Testis (tissue), 3 donors: ENCODE measurements around the gene MAP2K4. TPM values are rescaled to one million over a fixed set of nuclear protein-coding genes. Genes with fewer than 3 reads are reported as not detected.
"Not testable (repeated sequence)": the region's sequence is repeated elsewhere in the genome, so short reads cannot be mapped to it uniquely, and the experiment has no call there.

Source experiments
- DNase-seq: peaks from one replicate; pipeline ENCODE4 v3.0.0-alpha.2; 2019
- H3K27ac ChIP-seq, 2 donors: fragments of 200-600 bp; sonication (generic); one replicate each; pipeline ENCODE4 v1.5.1; 2019
- H3K27me3 ChIP-seq: fragments of 200-600 bp; sonication (generic); one replicate; pipeline ENCODE4 v1.5.1; 2019
- H3K36me3 ChIP-seq: fragments of 200-600 bp; sonication (generic); one replicate; pipeline ENCODE4 v1.5.1; 2017; ENCODE audit warnings: low read depth; ENCODE audit errors: missing control alignments
- H3K4me1 ChIP-seq: fragments of 200-600 bp; sonication (generic); one replicate; pipeline ENCODE4 v1.5.1; 2019
- H3K4me3 ChIP-seq, 2 donors: fragments of 200-600 bp; sonication (generic); one replicate each; pipeline ENCODE4 v1.5.1; 2017 to 2019
- H3K9me3 ChIP-seq: fragments of 200-600 bp; sonication (generic); one replicate; pipeline ENCODE4 v1.5.1; 2017
- POLR2A ChIP-seq: fragments of 450-650 bp; IDR thresholded peaks from one replicate; pipeline ENCODE4 v1.6.1; 2017; ENCODE audit warnings: antibody characterized with exemption, mild to moderate bottlenecking, moderate library complexity
- WGBS, 2 donors: methylation state at CpG; one replicate each; pipeline ENCODE4 v1.1.5; 2018; 5-methylcytosine and 5-hydroxymethylcytosine counted together
- intact Hi-C: fragments of 100-400 bp; cut with DNase I; formaldehyde crosslinking; loops from one replicate; pipeline ENCODE4 v1.15.1; 2023; ENCODE audit warnings: low total_unique reads
- polyA plus RNA-seq: library from polyadenylated mRNA; stranded (reverse); fragments of 350-450 nt; fragmentation: Illumina TruSeq; extraction: RNeasy Lipid Tissue Mini Kit (QIAGEN cat#74804); gene quantifications from one replicate; pipeline ENCODE4 v1.2.3, GENCODE V29; 2014; ENCODE audit warnings: low read depth, low replicate concordance; ENCODE audit not compliant: insufficient read depth
- total RNA-seq, 2 donors: library from RNA; depleted of rRNA; stranded (reverse); fragments of >200 nt; gene quantifications; one replicate each; pipeline ENCODE4 v1.2.3, GENCODE V29; 2016
- TF ChIP-seq, protein P1 (sequence below), 3 experiments: fragments of 450-650 bp in 2 of 3; fragments of 200-600 bp in 1 of 3; sonication (generic) in 1 of 3; IDR thresholded peaks; one replicate each; pipeline ENCODE4 v1.5.1; 2016 to 2019; ENCODE audit warnings: antibody characterized with exemption in 3 of 3, mild to moderate bottlenecking in 2 of 3, moderate library complexity in 1 of 3

MAP2K4 gene
- total and polyA plus RNA-seq, 3 donors from 2014 or later = 22.4 to 47.7 (median 46.3) TPM

DNA sequence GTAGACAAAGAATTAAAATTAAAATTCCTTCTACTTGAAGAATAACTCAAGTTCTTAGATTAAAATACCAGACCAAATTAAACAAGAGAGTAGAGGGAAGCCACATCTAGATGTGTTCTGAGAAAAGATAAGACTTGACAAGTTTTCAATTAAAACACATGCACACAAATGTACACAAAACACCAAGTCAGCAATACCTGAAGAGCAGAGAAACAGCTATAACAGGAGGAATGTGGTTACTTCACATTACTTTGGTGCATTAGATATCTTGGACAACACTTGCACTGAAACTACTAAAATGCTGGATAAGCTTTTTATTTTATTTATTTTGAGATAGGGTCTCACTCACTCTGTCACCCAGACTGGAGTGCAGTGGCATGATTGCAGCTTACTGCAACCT, 113.9 kb downstream of the MAP2K4 start:
- no peak for DNase-seq
- TF ChIP-seq POLR2A = no peak
- TF ChIP-seq, protein P1, sequence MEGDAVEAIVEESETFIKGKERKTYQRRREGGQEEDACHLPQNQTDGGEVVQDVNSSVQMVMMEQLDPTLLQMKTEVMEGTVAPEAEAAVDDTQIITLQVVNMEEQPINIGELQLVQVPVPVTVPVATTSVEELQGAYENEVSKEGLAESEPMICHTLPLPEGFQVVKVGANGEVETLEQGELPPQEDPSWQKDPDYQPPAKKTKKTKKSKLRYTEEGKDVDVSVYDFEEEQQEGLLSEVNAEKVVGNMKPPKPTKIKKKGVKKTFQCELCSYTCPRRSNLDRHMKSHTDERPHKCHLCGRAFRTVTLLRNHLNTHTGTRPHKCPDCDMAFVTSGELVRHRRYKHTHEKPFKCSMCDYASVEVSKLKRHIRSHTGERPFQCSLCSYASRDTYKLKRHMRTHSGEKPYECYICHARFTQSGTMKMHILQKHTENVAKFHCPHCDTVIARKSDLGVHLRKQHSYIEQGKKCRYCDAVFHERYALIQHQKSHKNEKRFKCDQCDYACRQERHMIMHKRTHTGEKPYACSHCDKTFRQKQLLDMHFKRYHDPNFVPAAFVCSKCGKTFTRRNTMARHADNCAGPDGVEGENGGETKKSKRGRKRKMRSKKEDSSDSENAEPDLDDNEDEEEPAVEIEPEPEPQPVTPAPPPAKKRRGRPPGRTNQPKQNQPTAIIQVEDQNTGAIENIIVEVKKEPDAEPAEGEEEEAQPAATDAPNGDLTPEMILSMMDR (IDR thresholded peaks at IDR 0.05) = no peak
- no peaks in the 10 kb centered on the region for H3K27me3 ChIP-seq
- no peaks in the 10 kb centered on the region for H3K36me3 ChIP-seq
- H3K4me1 ChIP-seq = no peaks in the 10 kb centered on the region
- intact Hi-C loops = no loop called here
- H3K27ac ChIP-seq = no peak overlapping the region
- no peaks in the 10 kb centered on the region for H3K9me3 ChIP-seq
- no peak overlapping the region for H3K4me3 ChIP-seq

DNA sequence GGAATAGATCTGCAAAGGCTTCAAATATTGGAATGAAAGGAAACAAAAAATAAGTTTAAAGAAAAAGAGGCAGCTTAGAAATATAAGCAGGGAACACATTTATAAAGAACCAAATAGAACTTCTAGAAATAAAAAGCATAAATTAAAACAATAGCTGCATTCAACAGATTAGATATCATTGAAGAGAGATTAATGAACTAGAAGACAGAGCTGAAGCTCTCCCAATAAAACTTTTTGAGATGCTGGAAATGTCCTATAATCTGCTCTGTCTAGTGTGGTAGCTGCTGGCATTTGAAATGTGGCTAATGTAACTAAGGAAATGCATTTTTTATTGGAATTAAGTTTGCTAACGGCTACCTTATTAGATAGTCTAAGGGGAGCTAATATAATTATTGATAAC, 115.6 kb downstream of the MAP2K4 start:
- DNase-seq = no peak
- Histone ChIP-seq H3K27me3 (no peaks in the 10 kb centered on the region), H3K27ac (no peak overlapping the region), H3K36me3 (no peaks in the 10 kb centered on the region), H3K4me1 (no peaks in the 10 kb centered on the region), H3K9me3 (no peaks in the 10 kb centered on the region), H3K4me3 (no peak overlapping the region)
- TF ChIP-seq, protein P1 (IDR thresholded peaks at IDR 0.05) = no peak
- no peak for TF ChIP-seq POLR2A
- 96 to 100% methylated on average over 1 of the region's 1 CpG for WGBS, 2 donors
- intact Hi-C loops = no loop called here

DNA sequence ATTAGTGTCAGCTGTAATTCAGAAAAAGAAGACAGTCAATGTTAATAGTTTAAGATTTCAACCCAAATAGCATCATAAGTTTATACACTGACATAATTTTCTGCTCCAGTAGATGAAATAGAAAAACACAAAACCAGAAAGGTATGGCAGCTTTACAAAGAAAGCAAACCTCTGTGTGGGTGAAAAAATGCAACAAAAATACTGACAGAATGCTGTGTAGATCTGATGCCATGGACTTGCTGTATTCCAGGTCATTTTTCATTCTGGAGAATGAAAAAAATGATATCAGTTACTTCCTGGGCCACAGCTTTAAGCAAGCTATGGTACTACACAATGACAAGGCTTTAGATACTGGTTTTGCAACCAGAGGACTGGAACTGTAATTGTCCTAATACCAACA, 116.0 kb downstream of the MAP2K4 start:
- no peaks in the 10 kb centered on the region for H3K4me1 ChIP-seq
- H3K36me3 ChIP-seq = no peaks in the 10 kb centered on the region
- no peak overlapping the region for H3K27ac ChIP-seq
- intact Hi-C loops = no loop called here
- no peaks in the 10 kb centered on the region for H3K9me3 ChIP-seq
- TF ChIP-seq, protein P1 (IDR thresholded peaks at IDR 0.05) = no peak
- no peak for TF ChIP-seq POLR2A
- H3K27me3 ChIP-seq = no peaks in the 10 kb centered on the region
- H3K4me3 ChIP-seq = no peak overlapping the region
- DNase-seq = no peak

DNA sequence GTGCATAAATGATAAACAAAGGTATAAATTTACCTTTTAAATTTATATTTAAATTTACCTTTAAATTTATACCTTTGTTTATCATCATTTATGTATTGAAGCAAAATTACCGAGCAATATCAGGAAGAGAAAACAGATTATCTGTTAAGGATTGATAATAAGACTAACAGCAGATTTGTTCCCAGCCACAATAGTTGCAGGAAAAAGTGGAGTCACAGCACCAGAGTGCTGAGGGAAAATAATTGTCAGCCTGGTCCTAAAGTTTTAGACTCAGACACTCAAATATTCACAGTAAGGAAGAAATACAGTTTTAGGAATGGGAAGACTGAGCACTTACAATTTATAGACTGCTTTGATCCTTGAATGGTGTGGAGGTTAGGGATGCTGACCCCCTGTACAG, 117.2 kb downstream of the MAP2K4 start:
- no peak for TF ChIP-seq POLR2A
- TF ChIP-seq, protein P1 (IDR thresholded peaks at IDR 0.05) = no peak

DNA sequence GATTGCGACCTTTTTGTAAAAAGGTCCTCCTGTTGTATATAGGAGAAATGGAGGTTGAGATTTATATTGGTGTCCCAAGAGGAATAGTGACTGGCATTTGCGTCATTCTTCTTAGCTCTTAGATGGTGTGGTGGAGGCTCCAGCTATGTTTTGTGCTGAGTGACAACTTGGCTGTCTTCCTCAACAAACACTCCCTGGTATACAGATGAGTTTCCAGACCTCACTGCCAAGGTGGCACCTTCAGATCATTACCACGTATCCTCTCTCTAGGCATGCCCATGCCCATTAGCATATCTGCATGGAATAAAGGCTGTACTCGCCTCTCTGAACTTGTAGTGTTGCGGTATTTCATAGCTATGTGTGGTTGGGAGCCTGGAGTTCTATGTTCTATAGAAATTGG, 120.0 kb downstream of the MAP2K4 start:
- no peaks in the 10 kb centered on the region for H3K36me3 ChIP-seq
- no peak for DNase-seq
- H3K27ac ChIP-seq = no peak overlapping the region
- H3K4me3 ChIP-seq = no peak overlapping the region
- no peaks in the 10 kb centered on the region for H3K4me1 ChIP-seq
- H3K27me3 ChIP-seq = no peaks in the 10 kb centered on the region
- H3K9me3 ChIP-seq = no peaks in the 10 kb centered on the region
- no peak for TF ChIP-seq POLR2A
- TF ChIP-seq, protein P1 (IDR thresholded peaks at IDR 0.05) = no peak
- intact Hi-C loops = no loop called here
- 92 to 94% methylated on average over 5 of the region's 5 CpGs for WGBS, 2 donors

More for the DNA sequence above, 117.2 kb downstream of the MAP2K4 start:
- no peaks in the 10 kb centered on the region for H3K4me1 ChIP-seq
- WGBS, 2 donors = 94 to 100% methylated on average over 1 of the region's 1 CpG
- DNase-seq = no peak
- H3K4me3 ChIP-seq = no peak overlapping the region
- intact Hi-C loops = no loop called here
- no peak overlapping the region for H3K27ac ChIP-seq
- H3K36me3 ChIP-seq = no peaks in the 10 kb centered on the region
- no peaks in the 10 kb centered on the region for H3K9me3 ChIP-seq
- H3K27me3 ChIP-seq = no peaks in the 10 kb centered on the region

DNA sequence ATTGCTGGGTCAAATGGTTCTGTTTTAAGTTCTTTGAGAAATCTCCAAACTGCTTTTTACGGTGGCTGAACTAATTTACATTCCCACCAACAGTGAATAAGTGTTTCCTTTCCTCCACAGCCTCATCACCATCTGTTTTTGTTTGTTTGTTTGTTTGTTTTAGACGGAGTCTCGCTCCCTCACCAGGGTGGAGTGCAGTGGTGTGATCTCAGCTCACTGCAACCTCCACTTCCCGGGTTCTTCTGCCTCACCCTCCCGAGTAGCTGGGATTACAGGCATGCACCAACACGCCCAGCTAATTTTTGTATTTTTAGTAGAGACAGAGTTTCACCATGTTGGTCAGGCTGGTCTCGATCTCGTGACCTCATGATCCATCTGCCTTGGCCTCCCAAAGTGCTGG, 141.5 kb downstream of the MAP2K4 start:
- H3K4me3 ChIP-seq, H3K27ac ChIP-seq, H3K4me1 ChIP-seq, intact Hi-C loops, H3K27me3 ChIP-seq, H3K36me3 ChIP-seq, H3K9me3 ChIP-seq, DNase-seq: not testable (repeated sequence)
- 67 to 69% methylated on average over 8 of the region's 8 CpGs for WGBS, 2 donors
